Measurements from ENCODE around the gene SLC49A3.
"Not testable (repeated sequence)": the region's sequence is repeated elsewhere in the genome, so short reads cannot be mapped to it uniquely, and the experiment has no call there.

Gene SLC49A3

GRCh38 chr4:637536-638280 lies 51.2 kb downstream of the SLC49A3 start:
- Mint-ChIP-seq H3K4me1 (no peaks in the 10 kb centered on the region), H3K9me3 (no peaks in the 10 kb centered on the region), H3K4me3 (no peak overlapping the region), H3K27me3 (peaks cover 18% of the 10 kb centered on the region), H3K27ac (no peak overlapping the region), H3K36me3 (peaks cover 4% of the 10 kb centered on the region)
- DNase-seq (ENCODE audit: low spot score in 2 of 2) (no peak), ATAC-seq (ENCODE audit: low read depth) (no peak)

GRCh38 chr4:636628-637159 lies 52.3 kb downstream of the SLC49A3 start:
- DNase-seq (ENCODE audit: low spot score in 2 of 2), result no peak
- Mint-ChIP-seq H3K4me3 (no peak overlapping the region), H3K9me3 (peaks cover 3% of the 10 kb centered on the region), H3K27ac (no peak overlapping the region), H3K27me3 (peaks cover 18% of the 10 kb centered on the region), H3K4me1 (no peaks in the 10 kb centered on the region), H3K36me3 (peaks cover 4% of the 10 kb centered on the region)
- ATAC-seq (ENCODE audit: low read depth), result no peak

- ATAC-seq (ENCODE audit: low read depth) (no peak), DNase-seq (ENCODE audit: low spot score in 2 of 2) (no peak)
- Mint-ChIP-seq H3K36me3 (peaks cover 4% of the 10 kb centered on the region), H3K4me1 (no peaks in the 10 kb centered on the region), H3K27me3 (peaks cover 18% of the 10 kb centered on the region), H3K27ac (no peak overlapping the region), H3K9me3 (peaks cover 3% of the 10 kb centered on the region), H3K4me3 (no peak overlapping the region)
These were observed 52.9 kb downstream of the SLC49A3 start for GRCh38 chr4:635851-636627.

- not testable (repeated sequence) for H3K4me3 Mint-ChIP-seq; H3K36me3 Mint-ChIP-seq; H3K9me3 Mint-ChIP-seq; H3K27ac Mint-ChIP-seq; ATAC-seq (ENCODE audit: low read depth); DNase-seq (ENCODE audit: low spot score in 2 of 2); H3K4me1 Mint-ChIP-seq
- H3K27me3 Mint-ChIP-seq, result peaks cover 13% of the 10 kb centered on the region
These were observed 53.7 kb downstream of the SLC49A3 start for GRCh38 chr4:635066-635835.

GRCh38 chr4:634599-634985 lies 54.4 kb downstream of the SLC49A3 start:
- H3K9me3 Mint-ChIP-seq, result peaks cover 7% of the 10 kb centered on the region
- peaks cover 13% of the 10 kb centered on the region for H3K27me3 Mint-ChIP-seq
- H3K4me1 Mint-ChIP-seq, result no peaks in the 10 kb centered on the region
- ATAC-seq (ENCODE audit: low read depth), result no peak
- DNase-seq (ENCODE audit: low spot score in 2 of 2), result no peak
- no peaks in the 10 kb centered on the region for H3K36me3 Mint-ChIP-seq
- no peak overlapping the region for H3K4me3 Mint-ChIP-seq
- no peak overlapping the region for H3K27ac Mint-ChIP-seq

- Mint-ChIP-seq H3K9me3 (peaks cover 7% of the 10 kb centered on the region), H3K4me1 (no peaks in the 10 kb centered on the region), H3K36me3 (no peaks in the 10 kb centered on the region), H3K27ac (no peak overlapping the region), H3K27me3 (peaks cover 13% of the 10 kb centered on the region), H3K4me3 (no peak overlapping the region)
- DNase-seq (ENCODE audit: low spot score in 2 of 2), result no peak
- ATAC-seq (ENCODE audit: low read depth), result no peak
These were observed 54.9 kb downstream of the SLC49A3 start for GRCh38 chr4:633976-634598.

GRCh38 chr4:633406-633805 lies 55.5 kb downstream of the SLC49A3 start:
- Mint-ChIP-seq H3K27me3 (peaks cover 13% of the 10 kb centered on the region), H3K4me3 (no peak overlapping the region), H3K27ac (no peak overlapping the region), H3K36me3 (no peaks in the 10 kb centered on the region), H3K9me3 (peaks cover 7% of the 10 kb centered on the region), H3K4me1 (no peaks in the 10 kb centered on the region)
- no peak for ATAC-seq (ENCODE audit: low read depth)
- DNase-seq (ENCODE audit: low spot score in 2 of 2), result no peak

GRCh38 chr4:632926-633325 lies 56.0 kb downstream of the SLC49A3 start:
- Mint-ChIP-seq H3K4me3 (no peak overlapping the region), H3K27ac (no peak overlapping the region), H3K4me1 (no peaks in the 10 kb centered on the region), H3K27me3 (peaks cover 11% of the 10 kb centered on the region), H3K36me3 (no peaks in the 10 kb centered on the region), H3K9me3 (peaks cover 7% of the 10 kb centered on the region)
- DNase-seq (ENCODE audit: low spot score in 2 of 2) (no peak), ATAC-seq (ENCODE audit: low read depth) (no peak)

- Mint-ChIP-seq H3K4me1 (no peaks in the 10 kb centered on the region), H3K36me3 (no peaks in the 10 kb centered on the region), H3K9me3 (peaks cover 7% of the 10 kb centered on the region), H3K4me3 (no peak overlapping the region), H3K27me3 (peaks cover 9% of the 10 kb centered on the region), H3K27ac (no peak overlapping the region)
- DNase-seq (ENCODE audit: low spot score in 2 of 2), result no peak
- no peak for ATAC-seq (ENCODE audit: low read depth)
These were observed 56.7 kb downstream of the SLC49A3 start for GRCh38 chr4:632196-632790.
